PC-9 (cell line): Measurements from ENCODE around the gene ZNF549.

Experiments
- CTCF ChIP-seq: fragments of 200-600 bp; sonication (generic); conservative IDR thresholded peaks from 2 replicates; pipeline ENCODE4 v1.6.1; 2017; ENCODE audit warnings: mixed run types, antibody characterized with exemption, mild to moderate bottlenecking, moderate library complexity
- EZH2 ChIP-seq: fragments of 200-600 bp; sonication (generic); IDR thresholded peaks from 2 replicates; pipeline ENCODE4 v1.8.0; 2017; ENCODE audit warnings: antibody characterized with exemption, low read depth

GRCh38 chr19:57576661-57577060, 49.5 kb downstream of the ZNF549 start:
- TF ChIP-seq CTCF (no peak), EZH2 (no peak)
